NCI-H187 treated with DMSO at 0.1 percent for 48 hours (cell line): ENCODE data around the gene CDK5RAP2.
"Not testable (repeated sequence)": the region's sequence is repeated elsewhere in the genome, so short reads cannot be mapped to it uniquely, and the experiment has no call there.

Experiments used
- DNase-seq: peaks from one replicate; lab custom pipeline; 2025; lab: John Stamatoyannopoulos, UW

CDK5RAP2 gene

GRCh38 chr9:120587328-120587727, 7.4 kb upstream of the CDK5RAP2 start:
- DNase-seq, result no peak

GRCh38 chr9:120583958-120584369, 4.0 kb upstream of the CDK5RAP2 start:
- no peak for DNase-seq

GRCh38 chr9:120579139-120580050, 572 bp downstream of the CDK5RAP2 start:
- DNase-seq, result no peak

DNA sequence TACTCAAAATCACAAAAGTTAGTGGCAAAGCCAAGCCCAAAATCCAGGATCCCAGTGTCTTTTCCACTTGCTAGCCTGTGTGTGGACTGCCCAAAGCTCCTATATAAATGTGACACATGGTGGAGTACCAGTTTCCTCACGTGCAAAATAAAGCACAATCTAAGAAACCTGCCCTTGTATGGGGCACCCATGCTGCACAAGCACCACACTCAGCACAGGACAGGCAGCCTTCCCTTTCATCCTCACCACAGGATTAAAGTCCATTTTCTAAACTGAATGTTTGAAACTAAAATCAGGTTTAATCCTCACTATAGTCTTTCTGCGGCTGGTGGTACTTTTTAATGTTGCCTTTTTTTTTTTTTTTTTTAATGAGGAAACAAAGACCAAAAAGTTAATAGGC, 5.5 kb downstream of the CDK5RAP2 start:
- no peak for DNase-seq

DNA sequence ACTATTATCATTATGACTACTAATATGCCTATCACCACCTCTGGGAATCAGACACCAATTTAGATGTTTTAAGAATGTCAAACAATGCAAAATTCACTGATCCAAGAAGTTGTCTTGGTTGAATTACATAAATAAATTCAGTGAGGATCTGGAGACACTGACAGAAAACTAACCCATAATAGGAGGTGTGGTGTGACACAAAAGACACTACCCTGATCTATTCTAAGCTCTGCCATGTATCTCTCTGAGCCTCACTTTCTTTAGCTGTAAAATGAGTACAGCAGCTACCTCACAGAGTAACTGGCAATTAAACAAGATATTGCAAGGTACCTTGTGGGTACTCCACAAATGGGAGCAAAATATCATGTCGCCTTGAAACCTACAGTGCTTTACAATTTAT, 7.5 kb downstream of the CDK5RAP2 start:
- DNase-seq, result no peak

- no peak for DNase-seq
Measured at GRCh38 chr9:120571443-120572257, 8.3 kb downstream of the CDK5RAP2 start.

- no peak for DNase-seq
Measured at GRCh38 chr9:120570296-120570695, 9.7 kb downstream of the CDK5RAP2 start.

GRCh38 chr9:120569556-120569955, 10.4 kb downstream of the CDK5RAP2 start:
- DNase-seq, result no peak

DNA sequence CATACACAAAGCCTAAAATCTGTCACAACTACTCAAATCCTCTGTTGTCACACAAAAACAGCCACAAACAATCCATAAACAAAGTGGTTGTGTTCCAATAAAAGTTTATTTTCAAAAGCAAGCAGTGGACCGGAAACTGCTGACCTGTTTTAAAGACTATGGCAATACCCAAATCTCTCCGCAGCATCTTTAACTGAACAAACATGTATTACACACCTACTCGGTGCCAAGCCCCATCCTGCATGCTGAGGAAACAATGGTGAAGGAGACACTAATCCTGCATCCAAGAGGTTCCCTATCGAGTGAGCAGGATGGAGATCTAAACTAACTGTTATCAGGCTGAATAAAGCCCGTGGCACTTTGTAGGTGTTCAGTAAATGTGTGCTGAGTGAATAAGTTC, 11.2 kb downstream of the CDK5RAP2 start:
- DNase-seq, result no peak

- DNase-seq, result no peak
Measured at GRCh38 chr9:120567874-120568273, 12.1 kb downstream of the CDK5RAP2 start.

- DNase-seq, result no peak
Measured at GRCh38 chr9:120567081-120567480, 12.9 kb downstream of the CDK5RAP2 start.

DNA sequence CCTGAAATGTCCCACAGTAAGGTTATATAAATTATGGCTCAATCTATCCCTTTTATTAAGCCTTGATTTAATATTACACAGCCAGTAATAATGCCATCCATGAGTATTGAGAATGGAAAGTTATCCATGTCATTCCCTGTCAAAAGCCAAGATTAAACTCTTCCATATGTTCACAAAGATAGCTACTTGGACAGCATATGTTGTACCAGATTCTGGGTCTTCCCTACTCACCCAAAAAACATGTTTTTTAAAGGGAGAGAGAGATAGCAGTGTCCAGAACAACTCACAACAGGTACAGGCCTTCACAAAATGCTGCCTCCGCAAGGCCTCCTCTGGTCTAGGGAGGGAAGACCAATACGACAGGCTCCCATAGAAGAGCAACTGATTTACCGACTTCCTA, 15.4 kb downstream of the CDK5RAP2 start:
- DNase-seq, result no peak

GRCh38 chr9:120562861-120563443, 17.0 kb downstream of the CDK5RAP2 start:
- DNase-seq, result no peak

GRCh38 chr9:120561709-120562108, 18.3 kb downstream of the CDK5RAP2 start:
- DNase-seq, result no peak

GRCh38 chr9:120559546-120559945, 20.4 kb downstream of the CDK5RAP2 start:
- no peak for DNase-seq

DNA sequence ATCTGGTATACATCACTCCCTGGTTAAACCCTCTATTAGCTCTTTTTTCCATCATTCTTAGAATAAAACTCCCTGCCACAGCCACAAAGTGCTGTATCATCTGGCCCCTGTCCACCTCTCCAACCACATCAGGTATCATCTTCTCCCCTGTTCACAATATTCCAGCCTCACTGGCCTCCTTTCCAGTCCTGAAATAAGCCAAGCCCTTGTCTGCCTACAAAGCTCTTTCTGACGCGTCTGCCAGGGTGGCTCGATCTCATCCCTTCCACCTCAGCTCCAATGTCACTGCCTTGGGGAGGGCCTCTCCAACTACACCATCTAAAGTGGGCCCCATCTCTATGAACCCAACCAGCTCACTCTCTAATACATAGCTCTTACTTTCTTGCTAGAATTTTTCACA, 21.5 kb downstream of the CDK5RAP2 start:
- no peak for DNase-seq

DNA sequence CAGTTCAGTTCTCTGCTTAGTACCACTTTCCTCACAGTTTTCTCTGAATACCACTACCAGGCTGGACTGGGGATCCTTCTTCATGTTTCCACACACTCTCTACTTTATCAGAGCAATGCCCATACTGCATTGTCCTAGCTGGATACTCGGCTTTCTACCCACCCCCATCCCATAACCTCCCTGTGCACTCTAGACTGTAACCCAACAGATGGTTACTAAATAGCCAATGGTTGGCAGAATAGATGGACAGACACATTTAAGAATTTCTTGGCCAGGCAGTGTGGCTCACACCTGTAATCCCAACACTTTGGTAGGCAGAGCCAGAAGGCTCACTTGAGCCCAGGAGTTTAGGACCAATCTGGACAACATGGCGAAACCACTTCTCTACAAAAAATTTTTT, 22.8 kb downstream of the CDK5RAP2 start:
- DNase-seq, result no peak

DNA sequence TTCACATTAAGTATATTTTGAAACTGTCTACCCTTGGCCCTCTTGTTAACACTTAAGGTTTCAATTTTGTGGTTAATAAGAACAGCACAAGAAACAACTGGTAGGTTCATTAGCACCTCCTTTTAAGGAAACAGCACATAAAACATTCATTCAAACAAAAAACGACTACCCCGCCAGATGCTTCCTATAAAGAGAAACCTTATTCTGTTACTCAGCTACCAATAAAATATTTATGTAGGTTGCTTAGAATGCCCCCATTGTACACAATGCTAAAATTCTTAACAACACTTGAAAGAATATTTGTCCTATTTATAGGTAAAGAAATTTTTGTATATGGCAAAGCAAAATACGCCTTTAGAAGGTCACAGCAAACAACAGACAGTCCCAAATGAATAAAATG, 23.2 kb downstream of the CDK5RAP2 start:
- no peak for DNase-seq

DNA sequence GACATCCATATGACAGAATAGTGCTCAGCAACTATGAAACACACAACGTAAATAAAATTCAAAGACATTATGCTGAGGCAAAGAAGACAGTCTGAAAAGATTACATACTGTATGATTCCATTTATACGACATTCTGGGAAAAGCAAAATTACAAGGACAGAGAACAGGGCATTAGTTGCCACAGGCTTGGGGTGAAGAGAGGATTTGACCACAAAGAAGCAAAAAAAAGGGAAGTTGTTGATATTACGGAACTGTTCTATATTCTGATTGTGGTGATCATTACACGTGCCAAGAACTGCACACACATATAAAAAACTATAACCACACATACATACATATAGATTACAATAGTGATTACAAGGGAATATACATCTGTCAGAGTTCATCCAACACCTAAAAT, 24.1 kb downstream of the CDK5RAP2 start:
- DNase-seq, result no peak

- DNase-seq, result not testable (repeated sequence)
Measured at GRCh38 chr9:120552210-120552704, 27.7 kb downstream of the CDK5RAP2 start.

GRCh38 chr9:120545701-120546550, 34.0 kb downstream of the CDK5RAP2 start:
- DNase-seq, result no peak

- no peak for DNase-seq
Measured at GRCh38 chr9:120544441-120544840, 35.5 kb downstream of the CDK5RAP2 start.
